CMK (cell line): ENCODE data around the gene SLC25A6.
"Not testable (repeated sequence)": the region's sequence is repeated elsewhere in the genome, so short reads cannot be mapped to it uniquely, and the experiment has no call there.

Source experiments
- DNase-seq: peaks from one replicate; pipeline ENCODE4 v3.0.0-alpha.2; 2010; ENCODE audit warnings: low read depth

Gene SLC25A6

GRCh38 chrX:1391707-1392375 lies at the start of gene SLC25A6:
TSS of gene SLC25A6 (minus strand) at chrX:1392113. CDS start at chrX:1392009, 104 bp downstream.
- DNase-seq = peak; percentile 93

DNA sequence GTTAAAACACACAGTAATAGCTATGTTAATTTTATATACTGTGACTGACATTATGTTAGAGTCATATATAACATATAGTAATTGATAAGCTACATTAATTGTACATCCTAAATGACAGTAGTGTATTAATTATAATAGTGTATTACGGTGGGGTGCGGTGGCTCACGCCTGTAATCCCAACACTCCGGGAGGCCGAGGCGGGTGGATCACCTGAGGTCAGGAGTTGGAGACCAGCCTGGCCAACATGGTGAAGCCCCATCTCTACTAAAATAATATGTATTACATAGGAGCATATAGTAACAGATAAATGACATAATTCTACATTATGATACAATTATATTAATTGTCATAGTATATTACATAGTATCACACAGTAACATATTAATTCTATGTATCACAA lies 48.6 kb upstream of the SLC25A6 start:
- no peak for DNase-seq

DNA sequence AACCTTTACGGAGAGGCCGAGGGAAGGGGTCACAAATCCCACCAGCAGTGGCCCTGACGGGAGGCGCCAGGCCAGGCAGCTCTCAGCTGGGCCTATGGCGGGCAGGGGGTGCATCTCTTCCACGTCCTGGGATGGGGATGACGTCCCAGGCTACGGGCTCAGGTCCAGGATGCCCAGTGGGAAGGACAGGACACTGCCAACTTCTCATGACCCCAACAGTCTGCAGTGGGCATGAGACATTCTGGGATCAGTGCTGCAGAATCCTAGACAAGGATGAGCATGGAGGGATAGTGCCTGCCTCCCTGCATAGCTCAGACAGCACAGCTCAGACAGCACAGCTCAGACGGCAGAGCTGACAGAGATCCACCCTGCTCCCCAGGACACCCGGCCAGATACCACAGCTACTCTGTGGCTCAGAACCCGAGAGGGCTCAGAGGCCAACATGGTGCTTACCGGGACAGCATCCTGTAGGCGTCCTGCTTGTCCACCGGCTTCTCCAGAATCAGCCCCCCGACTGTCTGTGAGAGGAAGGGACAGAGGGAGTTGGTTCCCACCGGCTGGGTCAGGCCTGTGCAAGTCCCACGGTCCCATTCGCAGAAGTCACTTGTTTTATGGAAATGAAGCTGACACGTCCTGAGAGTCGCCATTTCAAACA lies 43.5 kb upstream of the SLC25A6 start:
- no peak for DNase-seq

DNA sequence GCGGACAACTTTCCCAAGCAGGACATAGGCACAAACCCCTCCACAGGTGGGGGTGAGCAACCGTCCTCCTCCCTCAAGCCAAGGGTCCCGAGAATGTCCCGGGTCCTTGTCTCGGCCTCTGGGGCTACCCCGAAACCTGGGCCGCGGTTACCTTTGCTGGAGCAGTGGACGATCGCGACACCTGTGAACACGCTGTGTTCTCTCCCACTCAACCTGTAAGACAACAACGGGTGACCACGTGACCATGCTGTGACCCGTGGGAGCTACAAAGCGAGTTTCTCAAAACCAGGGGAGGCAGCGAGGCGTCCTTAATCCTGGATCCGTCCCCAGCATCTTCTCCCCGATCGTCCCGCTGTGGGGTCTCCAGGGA lies 42.9 kb upstream of the SLC25A6 start:
- DNase-seq = no peak

DNA sequence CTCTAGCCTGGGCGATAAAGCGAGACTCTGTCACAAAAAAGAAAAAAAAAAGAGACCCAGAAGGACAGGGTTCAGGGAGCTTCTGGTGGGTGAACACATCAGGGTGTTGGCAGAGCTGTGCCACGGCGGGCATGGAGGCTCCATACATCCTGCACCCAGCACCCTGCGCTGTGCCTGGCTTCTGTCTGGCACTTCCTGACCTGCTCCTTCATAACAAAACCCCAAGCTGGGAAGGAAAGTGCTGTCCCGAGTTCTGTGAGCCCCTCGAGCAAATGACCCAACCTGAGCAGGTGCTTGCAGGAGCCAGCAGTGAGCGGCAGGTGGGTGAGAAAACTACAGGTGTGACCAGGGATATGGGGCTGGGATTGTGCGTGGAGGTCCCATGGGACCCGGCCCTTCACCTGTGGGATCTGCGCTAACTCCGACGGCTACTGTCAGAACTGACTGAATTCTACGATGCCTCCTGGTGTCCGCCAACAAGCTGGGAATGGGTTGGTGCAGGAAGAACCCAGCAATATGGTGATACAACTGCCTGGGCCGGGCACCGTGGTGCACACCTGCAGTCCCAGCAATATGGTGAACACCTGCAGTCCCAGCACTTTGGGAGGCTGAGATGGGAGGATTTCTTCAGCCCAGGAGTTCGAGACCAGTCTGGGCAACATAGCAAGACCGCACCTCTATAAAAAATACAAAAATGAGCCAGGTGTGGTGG lies 41.9 kb upstream of the SLC25A6 start:
- no peak for DNase-seq

DNA sequence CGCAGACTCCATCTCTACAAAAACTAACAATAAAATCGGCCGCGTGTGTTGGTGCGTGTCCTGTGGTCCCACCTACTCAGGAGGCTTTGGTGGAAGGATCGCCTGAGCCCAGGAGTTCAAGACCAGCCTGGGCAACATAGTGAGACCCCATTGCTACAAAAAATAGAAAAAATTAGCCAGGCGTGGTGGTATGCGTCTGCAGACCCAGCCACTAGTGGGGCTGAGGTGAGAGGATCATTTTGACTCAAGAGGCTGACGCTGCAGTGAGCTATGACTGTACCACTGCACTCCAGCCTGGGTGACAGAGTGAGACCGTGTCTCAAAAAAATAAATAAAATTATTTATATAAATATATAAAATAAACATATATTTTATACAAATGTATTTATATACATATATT lies 38.5 kb upstream of the SLC25A6 start:
- no peak for DNase-seq

DNA sequence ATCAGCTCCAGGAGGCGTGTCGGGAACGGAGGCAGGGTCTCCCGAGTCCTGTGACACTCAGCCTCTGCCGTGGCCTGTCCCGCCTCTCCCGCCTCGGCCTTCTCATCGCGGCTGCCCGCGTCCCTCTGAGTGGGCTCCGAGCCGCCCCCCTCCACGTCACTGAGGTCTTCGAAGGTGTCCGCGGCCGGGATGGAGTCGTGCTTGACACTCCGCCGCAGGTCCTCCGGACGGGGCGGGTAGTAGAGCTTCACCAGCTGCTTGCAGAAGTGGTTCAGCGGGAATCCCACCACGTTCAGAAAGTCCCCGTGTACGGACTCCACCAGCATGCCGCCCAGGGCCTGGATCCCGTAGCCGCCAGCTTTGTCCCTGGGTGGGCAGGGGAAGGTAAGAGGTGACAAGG lies 35.8 kb upstream of the SLC25A6 start:
- DNase-seq = no peak

- DNase-seq = not testable (repeated sequence)
Measured at GRCh38 chrX:1426321-1426720, 34.4 kb upstream of the SLC25A6 start.

GRCh38 chrX:1425381-1425780 lies 33.5 kb upstream of the SLC25A6 start:
- DNase-seq = no peak

DNA sequence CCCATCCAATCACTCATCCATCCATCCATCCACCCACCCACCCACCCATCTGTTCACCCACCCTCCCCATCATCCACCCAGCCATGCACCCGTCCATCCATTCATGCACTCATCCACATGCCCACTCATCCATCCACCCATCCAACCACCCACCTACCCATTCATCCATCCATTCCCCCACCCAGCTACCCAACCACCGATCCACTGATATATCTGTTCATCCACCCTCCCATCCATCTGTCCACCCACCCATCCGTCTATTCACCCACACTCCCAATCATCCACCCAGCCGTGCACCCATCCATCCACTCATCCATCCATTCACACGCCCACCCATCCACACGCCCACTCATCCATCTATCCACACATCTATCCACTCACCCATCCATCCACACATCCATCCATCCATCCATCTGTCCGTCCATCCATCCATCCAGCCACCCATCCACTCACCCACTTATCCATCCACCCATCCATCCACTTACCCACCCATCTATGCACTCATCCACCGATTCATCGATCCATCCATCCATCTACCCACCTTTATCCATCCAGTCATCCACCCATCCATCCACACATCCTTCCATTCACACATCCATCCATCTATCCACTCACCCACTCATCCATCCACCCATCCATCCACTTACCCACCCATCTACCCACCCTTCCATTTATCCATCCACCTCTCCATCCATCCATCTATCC lies 32.4 kb upstream of the SLC25A6 start:
- DNase-seq = no peak

DNA sequence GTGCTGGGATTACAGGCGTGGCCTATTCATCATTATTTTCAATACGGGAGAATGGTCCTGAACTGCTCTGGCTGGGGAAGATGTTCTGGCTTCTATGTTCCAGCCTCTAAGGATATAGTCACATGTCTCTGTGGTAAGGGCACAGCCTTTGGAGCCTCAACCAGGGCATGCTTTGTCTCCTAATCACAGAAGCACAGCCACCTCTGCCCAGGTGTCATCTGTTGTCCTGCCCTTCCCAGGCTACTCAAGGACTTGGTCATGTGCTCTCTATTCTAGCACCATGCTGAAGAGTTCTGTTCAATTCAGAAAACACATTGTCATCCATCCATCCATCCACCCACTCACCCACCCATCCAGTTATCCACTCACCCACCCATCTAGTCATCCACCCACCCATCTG lies 31.3 kb upstream of the SLC25A6 start:
- DNase-seq = no peak

DNA sequence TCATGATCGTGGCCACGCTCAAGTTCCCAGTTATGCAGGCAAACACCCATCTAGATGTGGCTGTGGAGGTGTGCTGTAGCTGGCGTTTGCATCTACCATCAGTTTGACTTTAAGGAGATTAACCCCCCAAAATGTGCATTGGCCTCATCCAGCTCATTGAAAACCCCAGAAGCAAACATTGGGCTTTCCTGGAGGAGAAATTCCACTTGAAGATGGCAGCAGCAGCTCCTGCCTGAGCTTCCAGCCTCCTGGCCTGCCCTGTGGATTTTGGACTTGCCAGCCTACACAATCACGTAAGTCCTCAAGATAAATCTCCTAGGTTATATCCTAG lies 30.2 kb upstream of the SLC25A6 start:
- no peak for DNase-seq

GRCh38 chrX:1421433-1422134 lies 29.7 kb upstream of the SLC25A6 start:
- no peak for DNase-seq

GRCh38 chrX:1420371-1420770 lies 28.5 kb upstream of the SLC25A6 start:
- peak; percentile 35 for DNase-seq

- no peak for DNase-seq
Measured at GRCh38 chrX:1419545-1420355, 27.8 kb upstream of the SLC25A6 start.

DNA sequence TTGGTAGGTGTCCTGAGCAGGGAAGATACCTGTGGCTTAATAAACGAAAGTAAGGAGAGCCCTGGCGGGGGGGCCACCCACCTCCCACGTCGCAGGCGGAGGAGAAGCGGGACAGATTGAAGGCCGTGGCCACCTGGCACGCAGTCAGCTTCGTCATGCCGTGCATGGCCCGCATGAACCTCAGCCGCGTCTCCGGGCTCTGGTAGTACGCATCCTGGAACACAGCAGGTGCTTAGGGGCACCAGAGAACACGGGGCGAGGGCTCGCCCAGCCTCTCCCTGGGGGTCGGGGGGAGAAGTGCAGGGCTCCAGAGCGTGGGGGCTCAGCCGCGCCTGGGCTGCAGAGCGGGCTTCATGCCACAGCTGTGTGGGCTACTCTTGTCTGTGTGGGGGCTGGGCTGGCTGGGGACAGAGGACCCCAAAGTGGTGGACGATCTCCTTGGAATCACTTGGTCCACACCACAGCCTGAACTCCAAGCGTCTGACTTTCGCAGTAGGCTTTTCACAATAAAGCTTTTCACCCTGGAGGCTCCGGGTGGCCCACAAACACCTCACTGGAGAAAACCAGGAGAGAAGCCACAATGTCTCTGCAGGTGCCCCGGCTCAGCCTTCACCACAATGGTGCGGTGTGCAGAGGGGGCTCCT lies 27.1 kb upstream of the SLC25A6 start:
- no peak for DNase-seq

- no peak for DNase-seq
Measured at GRCh38 chrX:1417921-1418771, 26.2 kb upstream of the SLC25A6 start.

GRCh38 chrX:1416965-1417760 lies 25.2 kb upstream of the SLC25A6 start:
- DNase-seq = no peak

DNA sequence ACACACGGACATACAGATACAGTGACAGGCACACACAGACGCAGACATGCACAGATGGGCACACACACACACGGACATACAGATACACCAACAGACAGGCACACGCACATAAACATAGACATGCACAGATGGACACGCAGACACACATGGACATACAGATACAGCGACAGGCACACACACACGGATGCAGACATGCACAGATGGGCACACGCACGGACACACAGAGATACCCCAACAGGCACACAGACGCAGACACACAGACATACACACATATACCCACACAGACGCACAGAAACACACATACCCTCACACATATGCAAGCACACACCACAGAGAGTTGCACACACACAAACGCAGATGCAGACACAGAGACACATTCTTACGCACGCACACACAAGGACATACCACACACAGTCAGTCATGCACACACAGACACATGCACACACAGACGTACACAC lies 24.4 kb upstream of the SLC25A6 start:
- DNase-seq = no peak
